HG02678 (cell line): ENCODE measurements around the gene LCE1E.

ENCODE experiments used
- ATAC-seq: cut with Tn5 transposase; IDR thresholded peaks from one replicate; pipeline ENCODE4 v1.9.1; 2021; ENCODE audit warnings: mild to moderate bottlenecking, moderate library complexity; ENCODE audit not compliant: unreplicated experiment

The LCE1E gene

DNA sequence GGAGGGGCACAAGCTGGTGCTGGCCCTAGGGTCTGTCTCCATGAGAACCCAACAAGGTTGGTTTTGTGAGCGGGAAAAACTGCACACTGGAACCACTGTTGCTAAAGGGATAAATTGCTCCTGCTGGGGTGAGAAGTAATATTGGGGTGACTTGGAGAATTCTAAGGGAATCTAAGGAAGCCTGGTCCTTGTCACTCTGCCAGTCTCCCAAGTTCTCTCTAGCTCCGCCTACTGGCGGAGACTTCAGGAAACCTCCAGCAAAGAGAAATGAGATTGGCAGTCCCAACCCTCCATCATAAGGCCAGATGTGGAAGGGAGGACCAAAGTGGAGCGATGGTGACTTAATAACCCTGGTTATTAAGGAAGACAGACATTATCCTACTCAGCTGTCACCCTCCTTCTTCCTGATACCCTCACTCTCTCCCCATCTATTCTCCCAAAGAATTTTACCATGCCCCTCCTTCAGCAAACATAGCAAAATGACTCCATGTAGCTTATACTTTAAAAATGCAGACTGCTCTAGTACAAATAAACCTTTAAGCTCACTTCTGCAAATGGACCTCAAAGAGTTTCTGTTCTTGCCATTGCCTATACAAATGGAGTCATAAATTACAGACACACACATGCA is 8.4 kb upstream of the LCE1E start:
- no peak for ATAC-seq

DNA sequence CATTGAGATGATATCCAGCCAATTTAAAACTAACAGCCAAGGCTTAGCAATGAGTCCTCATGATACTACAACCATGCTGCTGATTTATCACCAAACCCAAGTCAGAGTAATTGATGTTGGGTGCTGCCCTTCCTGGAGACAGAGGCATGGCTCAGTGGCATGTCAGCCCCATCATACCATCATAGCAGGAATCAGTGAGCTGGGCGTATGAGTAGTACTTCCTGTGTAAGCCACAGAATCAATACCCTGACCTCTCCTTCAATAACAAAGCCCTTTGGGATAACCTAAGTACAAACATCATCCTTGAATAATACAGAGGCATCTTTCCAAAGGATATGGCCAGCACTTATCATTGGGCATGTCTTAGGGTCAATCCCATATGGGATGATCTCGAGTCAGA is 3.0 kb upstream of the LCE1E start:
- no peak for ATAC-seq

DNA sequence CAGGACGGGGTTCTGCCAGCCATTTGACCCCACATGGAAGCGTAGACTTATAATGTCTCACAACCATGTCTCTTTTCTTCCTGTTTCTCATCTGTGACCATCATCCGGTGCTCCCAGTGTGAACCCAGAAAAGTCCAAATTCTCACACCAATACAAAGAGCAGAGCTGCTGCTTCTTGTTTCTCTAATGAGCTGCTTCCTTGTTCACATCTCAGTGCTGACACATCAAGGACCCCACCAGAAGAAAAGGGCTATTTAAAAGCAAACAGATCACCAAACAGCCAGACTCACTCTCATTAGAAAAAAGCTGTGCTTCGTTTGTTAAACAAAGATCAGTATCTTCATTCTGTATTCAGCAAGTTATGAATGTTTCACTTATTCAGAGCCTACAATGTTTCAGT is 9.6 kb downstream of the LCE1E start:
- no peak for ATAC-seq

- ATAC-seq = no peak
These were observed 10.4 kb downstream of the LCE1E start, which contains the start of gene LCE1D for GRCh38 chr1:152796421-152796820. TSS of gene LCE1D (plus strand) at chr1:152796721. CDS start at chr1:152797795, 1,074 bp downstream.

DNA sequence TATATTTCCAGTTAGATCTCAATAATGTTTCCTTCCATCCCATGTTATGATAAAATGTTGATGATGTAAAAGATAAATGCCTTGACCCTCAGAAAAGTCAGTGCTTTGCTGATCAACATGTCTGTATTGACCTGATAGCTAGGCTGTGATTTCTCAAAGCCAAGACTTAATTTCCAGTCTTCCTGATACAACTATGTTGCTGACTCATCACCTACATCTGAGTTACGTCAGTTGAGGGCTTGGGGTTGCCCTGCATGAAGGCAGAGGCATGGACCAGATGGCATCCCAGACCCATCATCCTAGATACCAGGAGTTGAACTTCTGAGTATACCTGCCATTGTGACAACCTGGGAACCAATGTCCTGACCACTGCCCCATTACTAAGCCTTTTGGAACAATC is 15.3 kb downstream of the LCE1E start:
- no peak for ATAC-seq

GRCh38 chr1:152806576-152806975 is 20.5 kb downstream of the LCE1E start, which contains the start of gene LCE1C:
TSS of gene LCE1C (minus strand) at chr1:152806651. CDS start at chr1:152805478, 1,173 bp downstream.
- no peak for ATAC-seq

DNA sequence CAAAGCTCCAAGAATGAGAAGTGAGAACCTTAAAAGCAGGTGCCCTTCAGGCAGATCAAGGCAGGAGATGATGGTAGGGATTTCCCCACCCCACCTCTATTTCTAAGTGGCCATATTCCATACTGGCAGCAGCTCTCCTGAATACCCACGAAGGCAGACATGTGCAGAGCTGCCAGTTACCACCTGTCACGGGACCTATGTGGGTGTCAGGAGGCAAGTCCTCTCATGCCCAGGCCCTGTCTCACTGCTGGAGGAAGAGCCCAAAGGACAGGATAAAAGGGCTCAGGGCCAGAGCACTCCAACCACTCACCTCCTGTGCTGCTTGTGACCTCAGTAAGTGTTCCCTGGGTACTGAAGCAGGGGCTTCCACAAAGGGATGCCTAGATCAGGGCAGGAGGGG is 25.0 kb downstream of the LCE1E start:
- ATAC-seq = no peak

DNA sequence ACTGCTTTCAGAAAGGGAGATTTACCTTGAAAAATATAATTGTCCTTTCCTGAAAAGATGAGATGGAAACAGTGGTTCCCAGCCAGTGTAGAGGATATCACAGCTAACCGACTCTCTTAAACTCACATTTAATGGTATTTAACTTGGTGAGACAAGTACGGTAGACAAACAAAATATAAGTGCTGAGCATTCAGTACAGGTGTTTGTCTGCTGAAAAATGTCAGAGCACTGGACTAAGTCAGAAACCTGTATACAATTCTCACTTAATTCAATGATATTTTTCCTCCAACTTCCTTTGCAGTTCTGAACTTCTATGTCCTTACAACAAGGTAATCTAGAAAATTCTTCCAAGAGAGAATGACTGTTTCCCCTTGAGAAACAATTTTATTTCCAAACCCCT is 25.6 kb downstream of the LCE1E start, which contains the start of gene LCE1B:
TSS of gene LCE1B (plus strand) at position 301 of the 400 bp plus-strand sequence. CDS start 476 bp downstream, outside the sequence.
- ATAC-seq = no peak

- no peak for ATAC-seq
These were observed 31.3 kb downstream of the LCE1E start for GRCh38 chr1:152817309-152817708.

DNA sequence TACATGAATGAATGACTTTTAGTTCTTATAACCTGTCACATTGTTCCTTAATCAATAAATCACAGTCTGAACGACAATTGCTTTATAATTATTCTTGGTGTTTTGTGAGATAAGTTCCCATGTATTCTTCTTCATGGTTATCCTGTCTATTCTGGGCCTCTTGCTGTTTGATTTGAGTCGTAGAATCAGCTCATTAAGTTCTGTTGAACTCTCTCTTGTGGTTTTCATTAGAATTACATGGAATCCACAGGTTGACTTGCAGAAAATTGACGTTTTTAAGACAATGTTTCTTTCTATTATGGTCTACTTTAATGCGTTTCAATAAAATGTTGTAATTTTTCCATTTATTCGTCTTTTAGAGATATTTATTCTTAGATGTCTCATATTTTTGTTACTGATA is 37.2 kb downstream of the LCE1E start:
- ATAC-seq = no peak

DNA sequence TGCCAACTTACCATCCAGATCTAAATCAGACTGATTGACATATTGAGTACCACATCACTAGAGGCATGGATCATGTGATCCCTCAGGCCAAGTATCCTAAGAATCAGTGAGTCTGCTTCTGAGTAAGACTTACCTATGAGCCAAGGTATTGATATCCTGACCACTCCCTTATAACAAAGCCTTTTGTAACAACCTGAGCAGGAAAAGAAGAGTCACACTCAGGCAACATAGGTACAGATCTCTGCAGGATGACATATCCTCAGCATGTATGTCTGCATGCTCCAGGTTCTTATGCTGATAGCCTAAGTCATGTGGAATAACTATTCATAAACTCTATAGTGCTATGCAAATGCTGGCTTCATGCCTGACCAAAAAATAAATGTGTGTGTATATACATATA is 38.9 kb downstream of the LCE1E start:
- no peak for ATAC-seq

- ATAC-seq = no peak
These were observed 41.1 kb downstream of the LCE1E start, which contains the start of gene LCE1A for GRCh38 chr1:152827173-152827572. TSS of gene LCE1A (plus strand) at chr1:152827473. CDS start at chr1:152827473, 0 bp downstream.

DNA sequence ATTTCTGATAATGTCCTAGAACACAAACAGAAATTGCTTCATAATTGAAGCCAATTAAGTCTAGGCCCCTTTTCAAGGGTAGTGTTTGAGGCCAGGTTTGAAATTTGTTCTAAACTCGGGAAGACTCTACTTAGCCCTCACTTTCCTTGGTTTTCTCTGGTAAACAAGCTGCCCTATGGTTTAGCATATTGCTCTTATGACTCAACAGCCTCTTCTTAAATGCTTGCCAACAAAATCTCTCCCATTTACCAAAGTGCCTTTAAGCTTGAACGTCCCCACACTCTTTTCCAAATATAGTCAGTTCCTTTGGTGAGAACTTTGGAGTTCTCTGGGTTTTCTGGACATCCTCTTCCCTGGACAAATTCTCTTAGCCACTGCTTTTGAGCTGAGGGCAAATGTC is 50.8 kb downstream of the LCE1E start:
- no peak for ATAC-seq
